Bronchial epithelial cell (primary cell): Measurements from ENCODE around the gene DIAPH3. TPM values are rescaled to one million over a fixed set of nuclear protein-coding genes. Genes with fewer than 3 reads are reported as not detected.

Experiments
- DNase-seq: peaks from one replicate; pipeline ENCODE4 v3.0.0-alpha.2; 2010; ENCODE audit warnings: low read depth
- FAIRE-seq: peaks from 2 replicates; lab custom pipeline; 2011; peaks lifted over from hg19 to GRCh38; lab: Jason Lieb, UNC
- H3K27me3 ChIP-seq: 2 replicates; pipeline ENCODE4 v1.5.1; 2011; ENCODE audit warnings: low read length; ENCODE audit not compliant: control insufficient read depth, insufficient read depth
- H3K36me3 ChIP-seq: 2 replicates; pipeline ENCODE4 v1.5.1; 2011; ENCODE audit warnings: low read length; ENCODE audit not compliant: control insufficient read depth, insufficient read depth
- H3K4me3 ChIP-seq: 2 replicates; pipeline ENCODE4 v1.5.1; 2011; ENCODE audit warnings: mild to moderate bottlenecking, low read depth, low read length, control low read depth
- total RNA-seq: library from RNA; depleted of rRNA; stranded (reverse); fragments of >200 nt; gene quantifications from 2 replicates; pipeline ENCODE4 v1.2.1, GENCODE V29; 2014
- TF ChIP-seq, protein P1 (sequence below): IDR thresholded peaks from 2 replicates; pipeline ENCODE4 v1.5.1; 2011; ENCODE audit warnings: mild to moderate bottlenecking, moderate library complexity, low read length, control low read depth, inconsistent platforms; ENCODE audit not compliant: insufficient read depth, severe bottlenecking

The DIAPH3 gene
- total RNA-seq, 1 donor from 2014 or later = 0.26 TPM

GRCh38 chr13:59776924-59777690 is 386.6 kb downstream of the DIAPH3 start:
- TF ChIP-seq, protein P1, sequence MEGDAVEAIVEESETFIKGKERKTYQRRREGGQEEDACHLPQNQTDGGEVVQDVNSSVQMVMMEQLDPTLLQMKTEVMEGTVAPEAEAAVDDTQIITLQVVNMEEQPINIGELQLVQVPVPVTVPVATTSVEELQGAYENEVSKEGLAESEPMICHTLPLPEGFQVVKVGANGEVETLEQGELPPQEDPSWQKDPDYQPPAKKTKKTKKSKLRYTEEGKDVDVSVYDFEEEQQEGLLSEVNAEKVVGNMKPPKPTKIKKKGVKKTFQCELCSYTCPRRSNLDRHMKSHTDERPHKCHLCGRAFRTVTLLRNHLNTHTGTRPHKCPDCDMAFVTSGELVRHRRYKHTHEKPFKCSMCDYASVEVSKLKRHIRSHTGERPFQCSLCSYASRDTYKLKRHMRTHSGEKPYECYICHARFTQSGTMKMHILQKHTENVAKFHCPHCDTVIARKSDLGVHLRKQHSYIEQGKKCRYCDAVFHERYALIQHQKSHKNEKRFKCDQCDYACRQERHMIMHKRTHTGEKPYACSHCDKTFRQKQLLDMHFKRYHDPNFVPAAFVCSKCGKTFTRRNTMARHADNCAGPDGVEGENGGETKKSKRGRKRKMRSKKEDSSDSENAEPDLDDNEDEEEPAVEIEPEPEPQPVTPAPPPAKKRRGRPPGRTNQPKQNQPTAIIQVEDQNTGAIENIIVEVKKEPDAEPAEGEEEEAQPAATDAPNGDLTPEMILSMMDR = no peak
- Histone ChIP-seq H3K27me3 (no peaks in the 10 kb centered on the region), H3K36me3 (no peaks in the 10 kb centered on the region), H3K4me3 (no peak overlapping the region)
- no peak for FAIRE-seq
- DNase-seq = peak; percentile 92

DNA sequence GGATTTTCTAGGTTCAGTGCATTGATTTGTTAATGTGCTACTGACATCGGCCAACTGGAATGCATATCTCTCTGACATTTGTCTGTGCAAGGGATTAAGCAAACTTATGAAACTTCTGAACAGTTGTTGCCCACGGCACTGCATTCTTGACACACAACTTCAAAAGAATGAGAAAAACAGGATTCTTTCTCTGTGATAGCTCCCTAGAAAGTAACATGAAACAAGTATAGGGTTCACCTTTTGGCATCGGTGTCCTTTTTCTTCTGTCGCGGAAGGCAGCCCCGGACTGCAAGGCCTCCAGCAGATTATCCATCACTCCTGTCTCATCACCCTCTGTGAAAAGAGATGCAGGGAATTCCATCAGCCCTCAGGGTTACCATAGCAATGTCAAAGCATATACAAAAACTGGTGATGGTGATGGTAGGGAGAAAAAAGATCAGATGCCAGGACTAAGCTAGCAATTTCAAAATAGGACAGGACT is 389.2 kb downstream of the DIAPH3 start:
- FAIRE-seq = no peak
- Histone ChIP-seq H3K4me3 (no peak overlapping the region), H3K27me3 (no peaks in the 10 kb centered on the region), H3K36me3 (no peaks in the 10 kb centered on the region)
- peak; percentile 70 for DNase-seq
- TF ChIP-seq, protein P1 = no peak

DNA sequence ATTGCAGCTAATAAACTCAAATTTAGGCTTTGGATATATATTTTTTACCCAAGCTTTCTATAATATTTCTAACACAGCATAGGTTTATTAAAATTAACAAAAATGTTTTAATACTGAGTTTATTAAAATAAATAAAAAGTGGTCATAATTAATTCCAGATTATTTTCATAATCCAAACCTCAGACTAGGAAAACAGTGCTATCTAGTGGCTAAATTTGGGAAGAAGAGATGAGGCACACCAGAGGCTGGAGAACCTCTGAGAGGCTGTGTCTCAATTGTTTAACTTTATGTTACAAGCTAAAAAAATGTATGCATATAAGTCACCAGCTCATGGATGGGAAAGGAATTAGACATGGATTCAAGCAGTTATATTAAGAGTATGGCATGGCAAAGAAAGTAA is 392.5 kb downstream of the DIAPH3 start:
- TF ChIP-seq, protein P1 = peak; percentile 51
- DNase-seq = no peak
- FAIRE-seq = no peak
- no peaks in the 10 kb centered on the region for H3K36me3 ChIP-seq
- no peaks in the 10 kb centered on the region for H3K27me3 ChIP-seq
- H3K4me3 ChIP-seq = no peak overlapping the region

DNA sequence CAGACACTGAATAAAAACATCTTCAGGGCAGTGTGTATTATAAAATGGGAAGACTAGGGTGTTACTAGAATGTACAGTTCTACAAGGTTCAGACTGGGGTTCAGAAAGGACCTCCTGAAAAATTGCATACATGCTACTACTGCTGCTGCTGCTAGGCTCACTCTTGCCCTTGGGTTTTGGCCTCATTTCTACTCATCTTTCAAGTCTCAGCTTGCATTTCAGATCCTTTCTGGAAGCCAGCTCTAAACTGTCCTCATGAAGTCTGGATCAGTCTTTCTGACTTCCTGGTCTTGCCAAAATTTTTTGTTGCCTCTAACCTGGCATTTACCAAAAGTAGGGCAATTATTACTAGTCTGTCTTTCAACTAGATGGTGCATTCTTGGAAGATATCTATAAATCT is 393.3 kb downstream of the DIAPH3 start:
- Histone ChIP-seq H3K4me3 (no peak overlapping the region), H3K36me3 (no peaks in the 10 kb centered on the region), H3K27me3 (no peaks in the 10 kb centered on the region)
- peak; percentile 55 for DNase-seq
- no peak for FAIRE-seq
- TF ChIP-seq, protein P1 = no peak

GRCh38 chr13:59766236-59766635 is 397.5 kb downstream of the DIAPH3 start:
- Histone ChIP-seq H3K4me3 (no peak overlapping the region), H3K27me3 (no peaks in the 10 kb centered on the region), H3K36me3 (no peaks in the 10 kb centered on the region)
- FAIRE-seq (no peak), DNase-seq (no peak)
- TF ChIP-seq, protein P1 = no peak
